ENCODE data around the gene ZNF639.
A peak's percentile ranks its signal among the peaks of the same experiment; 100 is the strongest.

ZNF639 gene

GRCh38 chr3:179323197-179324110, 623 bp downstream of the ZNF639 start:
- Histone ChIP-seq H3K27ac (ENCODE audit: low read depth, low read length) (peak overlapping the region; percentile 95), H3K4me3 (ENCODE audit: low read length) (peak overlapping the region; percentile 72), H3K4me1 (ENCODE audit: control insufficient read depth, insufficient read depth, low read length) (peaks cover 10% of the 10 kb centered on the region), H3K9ac (ENCODE audit: low read length) (peak overlapping the region; percentile 25), H3K36me3 (ENCODE audit: control insufficient read depth, insufficient read depth, low read length) (no peaks in the 10 kb centered on the region), H3K27me3 (ENCODE audit: control insufficient read depth, insufficient read depth, low read length) (no peaks in the 10 kb centered on the region)

- Histone ChIP-seq H3K36me3 (ENCODE audit: control insufficient read depth, insufficient read depth, low read length) (peaks cover 4% of the 10 kb centered on the region), H3K4me1 (ENCODE audit: control insufficient read depth, insufficient read depth, low read length) (peaks cover 10% of the 10 kb centered on the region), H3K4me3 (ENCODE audit: low read length) (peak overlapping the region; percentile 72), H3K27ac (ENCODE audit: low read depth, low read length) (peak overlapping the region; percentile 95), H3K27me3 (ENCODE audit: control insufficient read depth, insufficient read depth, low read length) (no peaks in the 10 kb centered on the region), H3K9ac (ENCODE audit: low read length) (no peak overlapping the region)
Observed at GRCh38 chr3:179324270-179324754, 1.5 kb downstream of the ZNF639 start.

DNA sequence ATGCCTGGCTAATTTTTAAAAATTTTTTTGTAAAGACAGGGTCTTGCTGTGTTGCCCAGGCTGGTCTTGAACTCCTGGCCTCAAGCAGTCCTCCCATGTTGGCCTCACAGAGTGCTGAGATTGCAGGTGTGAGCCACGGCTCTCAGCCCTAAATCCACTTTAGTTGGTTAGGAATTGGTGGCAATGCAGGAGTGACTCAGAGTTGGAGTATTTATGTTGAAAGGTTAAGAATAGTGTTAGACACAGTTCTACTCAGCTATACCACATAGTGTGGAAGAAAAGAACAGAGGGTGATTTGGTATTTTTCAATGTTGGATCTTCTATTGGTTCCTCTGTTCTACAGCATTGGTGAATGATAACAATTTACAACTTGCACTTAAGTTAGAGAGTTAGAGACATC, 7.6 kb downstream of the ZNF639 start:
- H3K9ac ChIP-seq (ENCODE audit: low read length) = no peak overlapping the region
- H3K36me3 ChIP-seq (ENCODE audit: control insufficient read depth, insufficient read depth, low read length) = peaks cover 20% of the 10 kb centered on the region
- H3K4me1 ChIP-seq (ENCODE audit: control insufficient read depth, insufficient read depth, low read length) = no peaks in the 10 kb centered on the region
- H3K27me3 ChIP-seq (ENCODE audit: control insufficient read depth, insufficient read depth, low read length) = no peaks in the 10 kb centered on the region
- no peak overlapping the region for H3K27ac ChIP-seq (ENCODE audit: low read depth, low read length)
- no peak overlapping the region for H3K4me3 ChIP-seq (ENCODE audit: low read length)

DNA sequence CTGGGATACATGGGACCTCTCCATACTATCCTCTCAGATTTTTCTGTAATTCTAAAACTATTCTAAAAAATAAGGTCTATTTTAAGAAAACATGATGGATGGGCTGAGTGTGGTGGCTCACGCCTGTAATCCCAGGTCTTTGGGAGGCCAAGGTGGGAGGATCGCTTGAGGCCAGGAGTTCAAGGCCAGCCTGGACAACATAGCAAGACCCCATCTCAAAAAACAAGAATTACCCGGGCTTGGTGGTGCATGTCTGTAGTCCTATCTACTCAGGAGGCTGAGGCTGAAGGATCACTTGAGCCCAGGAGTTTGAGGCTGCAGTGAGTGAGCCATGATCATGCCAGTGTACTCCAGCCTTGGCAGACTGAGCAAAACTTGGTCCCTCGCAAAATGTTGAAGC, 9.4 kb downstream of the ZNF639 start:
- Histone ChIP-seq H3K4me3 (ENCODE audit: low read length) (no peak overlapping the region), H3K4me1 (ENCODE audit: control insufficient read depth, insufficient read depth, low read length) (no peaks in the 10 kb centered on the region), H3K36me3 (ENCODE audit: control insufficient read depth, insufficient read depth, low read length) (peaks cover 20% of the 10 kb centered on the region), H3K9ac (ENCODE audit: low read length) (no peak overlapping the region), H3K27me3 (ENCODE audit: control insufficient read depth, insufficient read depth, low read length) (no peaks in the 10 kb centered on the region), H3K27ac (ENCODE audit: low read depth, low read length) (no peak overlapping the region)

GRCh38 chr3:179333084-179333483, 10.3 kb downstream of the ZNF639 start:
- H3K4me3 ChIP-seq (ENCODE audit: low read length) = no peak overlapping the region
- no peak overlapping the region for H3K27ac ChIP-seq (ENCODE audit: low read depth, low read length)
- H3K9ac ChIP-seq (ENCODE audit: low read length) = no peak overlapping the region
- H3K27me3 ChIP-seq (ENCODE audit: control insufficient read depth, insufficient read depth, low read length) = no peaks in the 10 kb centered on the region
- H3K36me3 ChIP-seq (ENCODE audit: control insufficient read depth, insufficient read depth, low read length) = peaks cover 20% of the 10 kb centered on the region
- H3K4me1 ChIP-seq (ENCODE audit: control insufficient read depth, insufficient read depth, low read length) = no peaks in the 10 kb centered on the region

- H3K27me3 ChIP-seq (ENCODE audit: control insufficient read depth, insufficient read depth, low read length) = no peaks in the 10 kb centered on the region
- H3K9ac ChIP-seq (ENCODE audit: low read length) = no peak overlapping the region
- peaks cover 12% of the 10 kb centered on the region for H3K36me3 ChIP-seq (ENCODE audit: control insufficient read depth, insufficient read depth, low read length)
- no peaks in the 10 kb centered on the region for H3K4me1 ChIP-seq (ENCODE audit: control insufficient read depth, insufficient read depth, low read length)
- no peak overlapping the region for H3K4me3 ChIP-seq (ENCODE audit: low read length)
- no peak overlapping the region for H3K27ac ChIP-seq (ENCODE audit: low read depth, low read length)
Observed at GRCh38 chr3:179336345-179336929, 13.6 kb downstream of the ZNF639 start.

GRCh38 chr3:179347345-179348194, 24.7 kb downstream of the ZNF639 start, which contains the start of gene MFN1:
MFN1 (plus strand) TSS chr3:179347709; CDS start chr3:179348852, 1,143 bp downstream.
- H3K27ac ChIP-seq (ENCODE audit: low read depth, low read length) = peak within 1 kb of the TSS; percentile 84
- H3K27me3 ChIP-seq (ENCODE audit: control insufficient read depth, insufficient read depth, low read length) = no peaks in the 10 kb centered on the region

GRCh38 chr3:179348325-179349013, 25.6 kb downstream of the ZNF639 start:
- peak overlapping the region; percentile 84 for H3K27ac ChIP-seq (ENCODE audit: low read depth, low read length)

More at GRCh38 chr3:179347345-179348194, 24.7 kb downstream of the ZNF639 start, which contains the start of gene MFN1:
- H3K36me3 ChIP-seq (ENCODE audit: control insufficient read depth, insufficient read depth, low read length) = peaks cover 2% of the 10 kb centered on the region
- H3K9ac ChIP-seq (ENCODE audit: low read length) = peak within 1 kb of the TSS; percentile 80
- H3K4me3 ChIP-seq (ENCODE audit: low read length) = peak within 1 kb of the TSS; percentile 98
- H3K4me1 ChIP-seq (ENCODE audit: control insufficient read depth, insufficient read depth, low read length) = peaks cover 3% of the 10 kb centered on the region

GRCh38 chr3:179355996-179356395, 33.2 kb downstream of the ZNF639 start:
- H3K36me3 ChIP-seq (ENCODE audit: control insufficient read depth, insufficient read depth, low read length) = peaks cover 5% of the 10 kb centered on the region
- H3K4me3 ChIP-seq (ENCODE audit: low read length) = no peak overlapping the region
- H3K9ac ChIP-seq (ENCODE audit: low read length) = no peak overlapping the region
- no peaks in the 10 kb centered on the region for H3K27me3 ChIP-seq (ENCODE audit: control insufficient read depth, insufficient read depth, low read length)
- no peak overlapping the region for H3K27ac ChIP-seq (ENCODE audit: low read depth, low read length)
- no peaks in the 10 kb centered on the region for H3K4me1 ChIP-seq (ENCODE audit: control insufficient read depth, insufficient read depth, low read length)

More at GRCh38 chr3:179348325-179349013, 25.6 kb downstream of the ZNF639 start:
- peaks cover 3% of the 10 kb centered on the region for H3K4me1 ChIP-seq (ENCODE audit: control insufficient read depth, insufficient read depth, low read length)
- H3K36me3 ChIP-seq (ENCODE audit: control insufficient read depth, insufficient read depth, low read length) = peaks cover 2% of the 10 kb centered on the region
- H3K27me3 ChIP-seq (ENCODE audit: control insufficient read depth, insufficient read depth, low read length) = no peaks in the 10 kb centered on the region
- H3K4me3 ChIP-seq (ENCODE audit: low read length) = peak overlapping the region; percentile 98
- H3K9ac ChIP-seq (ENCODE audit: low read length) = peak overlapping the region; percentile 65

DNA sequence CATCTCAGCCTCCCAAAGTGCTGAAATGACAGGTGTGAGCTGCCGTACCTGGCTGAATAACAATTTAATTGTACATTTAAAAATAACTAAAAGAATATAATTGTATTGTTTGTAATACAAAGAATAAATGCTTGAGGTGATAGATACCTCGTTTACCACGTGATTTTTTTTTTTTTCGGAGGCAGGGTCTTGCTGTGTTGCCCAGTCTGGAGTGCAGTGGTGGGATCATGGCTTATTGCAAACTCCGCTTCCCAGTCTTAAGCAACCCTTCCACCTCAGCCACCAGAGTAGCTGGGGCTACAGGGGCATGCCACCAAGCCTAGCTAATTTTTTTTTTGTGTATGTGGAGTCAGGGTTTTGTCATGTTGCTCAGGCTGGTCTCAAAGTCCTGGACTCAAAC, 40.5 kb downstream of the ZNF639 start:
- Histone ChIP-seq H3K27ac (ENCODE audit: low read depth, low read length) (no peak overlapping the region), H3K4me1 (ENCODE audit: control insufficient read depth, insufficient read depth, low read length) (no peaks in the 10 kb centered on the region), H3K36me3 (ENCODE audit: control insufficient read depth, insufficient read depth, low read length) (peaks cover 3% of the 10 kb centered on the region), H3K9ac (ENCODE audit: low read length) (no peak overlapping the region), H3K4me3 (ENCODE audit: low read length) (no peak overlapping the region), H3K27me3 (ENCODE audit: control insufficient read depth, insufficient read depth, low read length) (no peaks in the 10 kb centered on the region)

GRCh38 chr3:179369621-179370020, 46.8 kb downstream of the ZNF639 start:
- Histone ChIP-seq H3K4me1 (ENCODE audit: control insufficient read depth, insufficient read depth, low read length) (no peaks in the 10 kb centered on the region), H3K4me3 (ENCODE audit: low read length) (no peak overlapping the region), H3K27me3 (ENCODE audit: control insufficient read depth, insufficient read depth, low read length) (no peaks in the 10 kb centered on the region), H3K9ac (ENCODE audit: low read length) (no peak overlapping the region), H3K36me3 (ENCODE audit: control insufficient read depth, insufficient read depth, low read length) (peaks cover 3% of the 10 kb centered on the region), H3K27ac (ENCODE audit: low read depth, low read length) (no peak overlapping the region)
